Measurements from ENCODE around the gene CNTRL. TPM values are rescaled to one million over a fixed set of nuclear protein-coding genes. Genes with fewer than 3 reads are reported as not detected.

CNTRL gene
- polyA plus RNA-seq, 1 experiment: 3.6 TPM

DNA sequence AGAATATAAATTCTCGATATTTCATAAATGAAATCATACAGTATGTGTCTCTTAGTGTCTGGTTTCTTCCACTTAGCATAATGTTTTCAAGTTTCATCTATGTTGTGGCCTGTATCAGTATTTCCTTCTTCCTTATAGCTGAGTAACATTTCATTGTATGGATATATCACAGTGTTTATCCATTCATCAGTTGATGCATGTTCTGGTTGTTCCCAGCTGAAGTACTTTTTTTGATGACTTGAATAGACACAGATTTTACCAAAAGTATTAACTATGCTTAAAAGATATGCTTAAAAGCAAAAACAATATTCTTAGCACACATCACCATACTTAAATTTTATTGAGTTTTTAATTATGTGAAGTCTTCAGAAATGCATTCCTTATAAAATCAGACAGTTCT lies 114.3 kb downstream of the CNTRL start:
- DNase-seq (ENCODE audit: low read depth): no peak
- ChIA-PET CTCF (interaction anchor here (1.1 kb wide), 1 partner anchor 24 kb away, joined by 4 read pairs; no protein-coding TSS in a partner anchor), POLR2A (no interaction called here)
- TF ChIP-seq, protein P1, sequence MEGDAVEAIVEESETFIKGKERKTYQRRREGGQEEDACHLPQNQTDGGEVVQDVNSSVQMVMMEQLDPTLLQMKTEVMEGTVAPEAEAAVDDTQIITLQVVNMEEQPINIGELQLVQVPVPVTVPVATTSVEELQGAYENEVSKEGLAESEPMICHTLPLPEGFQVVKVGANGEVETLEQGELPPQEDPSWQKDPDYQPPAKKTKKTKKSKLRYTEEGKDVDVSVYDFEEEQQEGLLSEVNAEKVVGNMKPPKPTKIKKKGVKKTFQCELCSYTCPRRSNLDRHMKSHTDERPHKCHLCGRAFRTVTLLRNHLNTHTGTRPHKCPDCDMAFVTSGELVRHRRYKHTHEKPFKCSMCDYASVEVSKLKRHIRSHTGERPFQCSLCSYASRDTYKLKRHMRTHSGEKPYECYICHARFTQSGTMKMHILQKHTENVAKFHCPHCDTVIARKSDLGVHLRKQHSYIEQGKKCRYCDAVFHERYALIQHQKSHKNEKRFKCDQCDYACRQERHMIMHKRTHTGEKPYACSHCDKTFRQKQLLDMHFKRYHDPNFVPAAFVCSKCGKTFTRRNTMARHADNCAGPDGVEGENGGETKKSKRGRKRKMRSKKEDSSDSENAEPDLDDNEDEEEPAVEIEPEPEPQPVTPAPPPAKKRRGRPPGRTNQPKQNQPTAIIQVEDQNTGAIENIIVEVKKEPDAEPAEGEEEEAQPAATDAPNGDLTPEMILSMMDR (IDR thresholded peaks at IDR 0.05; ENCODE audit: insufficient read depth, low read depth, low read length): no peak
- Histone ChIP-seq H3K36me3 (ENCODE audit: control insufficient read depth, insufficient read depth, low read length) (no peaks in the 10 kb centered on the region), H3K4me3 (ENCODE audit: low read depth, low read length) (no peak overlapping the region), H3K27me3 (ENCODE audit: control insufficient read depth, insufficient read depth, low read length) (no peaks in the 10 kb centered on the region)

- ChIA-PET POLR2A (no interaction called here), CTCF (interaction anchor here (1.1 kb wide), 1 partner anchor 24 kb away, joined by 4 read pairs; no protein-coding TSS in a partner anchor)
- Histone ChIP-seq H3K4me3 (ENCODE audit: low read depth, low read length) (no peak overlapping the region), H3K27me3 (ENCODE audit: control insufficient read depth, insufficient read depth, low read length) (no peaks in the 10 kb centered on the region), H3K36me3 (ENCODE audit: control insufficient read depth, insufficient read depth, low read length) (no peaks in the 10 kb centered on the region)
- TF ChIP-seq, protein P1 (IDR thresholded peaks at IDR 0.05; ENCODE audit: insufficient read depth, low read depth, low read length): no peak
- DNase-seq (ENCODE audit: low read depth): no peak
Measured at GRCh38 chr9:121189660-121190059, 114.9 kb downstream of the CNTRL start.

- ChIA-PET POLR2A (no interaction called here), CTCF (no interaction called here)
- TF ChIP-seq, protein P1 (IDR thresholded peaks at IDR 0.05; ENCODE audit: insufficient read depth, low read depth, low read length): no peak
- DNase-seq (ENCODE audit: low read depth): no peak
- no peaks in the 10 kb centered on the region for H3K36me3 ChIP-seq (ENCODE audit: control insufficient read depth, insufficient read depth, low read length)
- H3K27me3 ChIP-seq (ENCODE audit: control insufficient read depth, insufficient read depth, low read length): no peaks in the 10 kb centered on the region
- H3K4me3 ChIP-seq (ENCODE audit: low read depth, low read length): no peak overlapping the region
Measured at GRCh38 chr9:121191235-121191634, 116.5 kb downstream of the CNTRL start.

DNA sequence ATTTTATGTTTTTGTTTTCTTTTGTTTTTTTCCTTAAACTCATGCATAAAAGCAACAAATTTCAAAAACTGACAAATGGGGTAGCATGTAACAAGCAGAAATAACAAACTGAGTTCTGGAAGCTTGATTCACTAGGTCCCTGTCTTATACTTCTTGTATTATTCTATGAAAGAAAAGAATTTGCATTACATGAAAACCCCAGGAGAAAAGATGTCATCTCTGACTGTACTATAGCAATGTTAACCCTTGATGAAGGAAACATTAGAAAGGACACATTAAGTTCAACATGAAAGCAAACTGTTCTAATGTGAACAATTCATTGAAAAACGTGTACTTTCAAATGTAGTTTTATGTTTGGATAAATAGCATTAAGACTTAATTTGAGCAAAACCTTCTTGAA lies 117.8 kb downstream of the CNTRL start:
- H3K4me3 ChIP-seq (ENCODE audit: low read depth, low read length): no peak overlapping the region
- TF ChIP-seq, protein P1 (IDR thresholded peaks at IDR 0.05; ENCODE audit: insufficient read depth, low read depth, low read length): no peak
- no peaks in the 10 kb centered on the region for H3K36me3 ChIP-seq (ENCODE audit: control insufficient read depth, insufficient read depth, low read length)
- no peak for DNase-seq (ENCODE audit: low read depth)
- H3K27me3 ChIP-seq (ENCODE audit: control insufficient read depth, insufficient read depth, low read length): no peaks in the 10 kb centered on the region
- CTCF ChIA-PET: no interaction called here
- POLR2A ChIA-PET: no interaction called here

GRCh38 chr9:121192959-121193640 lies 118.3 kb downstream of the CNTRL start:
- H3K27me3 ChIP-seq (ENCODE audit: control insufficient read depth, insufficient read depth, low read length): no peaks in the 10 kb centered on the region
- H3K4me3 ChIP-seq (ENCODE audit: low read depth, low read length): no peak overlapping the region
- TF ChIP-seq, protein P1 (IDR thresholded peaks at IDR 0.05; ENCODE audit: insufficient read depth, low read depth, low read length): no peak
- POLR2A ChIA-PET: interaction anchor here (0.5 kb wide), 1 partner anchor 132 kb away, joined by 6 read pairs; no protein-coding TSS in a partner anchor
- CTCF ChIA-PET: no interaction called here
- no peaks in the 10 kb centered on the region for H3K36me3 ChIP-seq (ENCODE audit: control insufficient read depth, insufficient read depth, low read length)
- no peak for DNase-seq (ENCODE audit: low read depth)

Measured in BJ (cell line).